ENCODE measurements around the gene TGM1. TPM values are rescaled to one million over a fixed set of nuclear protein-coding genes. Genes with fewer than 3 reads are reported as not detected.
A peak's percentile ranks its signal among the peaks of the same experiment; 100 is the strongest.

Gene TGM1
- total RNA-seq, 1 donor from 2014 or later: 88.7 TPM

DNA sequence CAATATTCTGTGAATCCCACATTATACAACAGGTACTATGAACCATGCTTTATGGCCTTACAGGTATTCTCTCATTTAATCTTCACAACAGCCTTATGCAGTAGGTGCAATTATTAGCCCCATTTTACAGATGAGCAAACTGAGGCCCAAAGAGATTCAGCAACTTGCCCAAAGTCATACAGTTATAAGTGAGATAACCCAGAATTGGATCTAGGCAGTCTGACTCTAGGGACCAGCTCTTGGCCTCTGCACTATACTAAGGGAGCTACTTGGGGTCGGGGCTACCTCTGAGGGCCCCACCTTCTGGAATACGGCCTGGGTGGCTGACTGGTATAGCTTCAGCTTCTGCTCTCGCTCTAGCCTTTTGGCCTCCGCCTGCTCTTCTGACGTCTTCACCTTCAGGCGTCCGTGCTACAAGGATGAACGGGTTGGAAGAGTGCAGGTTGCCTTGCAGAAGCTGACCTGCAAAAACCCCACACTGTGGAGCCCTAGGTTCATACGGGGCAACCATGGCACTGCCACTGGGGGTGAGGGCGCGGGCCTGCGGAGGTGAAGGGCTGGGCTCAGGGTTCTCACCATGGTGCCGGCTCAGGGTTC lies 7.7 kb upstream of the TGM1 start:
- DNase-seq (ENCODE audit: low read depth) (no peak), FAIRE-seq (no peak)
- no peaks in the 10 kb centered on the region for H3K27me3 ChIP-seq (ENCODE audit: control insufficient read depth, insufficient read depth, low read length)
- TF ChIP-seq, protein P1, sequence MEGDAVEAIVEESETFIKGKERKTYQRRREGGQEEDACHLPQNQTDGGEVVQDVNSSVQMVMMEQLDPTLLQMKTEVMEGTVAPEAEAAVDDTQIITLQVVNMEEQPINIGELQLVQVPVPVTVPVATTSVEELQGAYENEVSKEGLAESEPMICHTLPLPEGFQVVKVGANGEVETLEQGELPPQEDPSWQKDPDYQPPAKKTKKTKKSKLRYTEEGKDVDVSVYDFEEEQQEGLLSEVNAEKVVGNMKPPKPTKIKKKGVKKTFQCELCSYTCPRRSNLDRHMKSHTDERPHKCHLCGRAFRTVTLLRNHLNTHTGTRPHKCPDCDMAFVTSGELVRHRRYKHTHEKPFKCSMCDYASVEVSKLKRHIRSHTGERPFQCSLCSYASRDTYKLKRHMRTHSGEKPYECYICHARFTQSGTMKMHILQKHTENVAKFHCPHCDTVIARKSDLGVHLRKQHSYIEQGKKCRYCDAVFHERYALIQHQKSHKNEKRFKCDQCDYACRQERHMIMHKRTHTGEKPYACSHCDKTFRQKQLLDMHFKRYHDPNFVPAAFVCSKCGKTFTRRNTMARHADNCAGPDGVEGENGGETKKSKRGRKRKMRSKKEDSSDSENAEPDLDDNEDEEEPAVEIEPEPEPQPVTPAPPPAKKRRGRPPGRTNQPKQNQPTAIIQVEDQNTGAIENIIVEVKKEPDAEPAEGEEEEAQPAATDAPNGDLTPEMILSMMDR (IDR thresholded peaks at IDR 0.05; ENCODE audit: insufficient read depth, low read length, severe bottlenecking): no peak
- H3K36me3 ChIP-seq (ENCODE audit: control insufficient read depth, insufficient read depth, low read length): peaks cover 30% of the 10 kb centered on the region
- H3K4me3 ChIP-seq (ENCODE audit: low read depth, low read length): peak overlapping the region; percentile 82

DNA sequence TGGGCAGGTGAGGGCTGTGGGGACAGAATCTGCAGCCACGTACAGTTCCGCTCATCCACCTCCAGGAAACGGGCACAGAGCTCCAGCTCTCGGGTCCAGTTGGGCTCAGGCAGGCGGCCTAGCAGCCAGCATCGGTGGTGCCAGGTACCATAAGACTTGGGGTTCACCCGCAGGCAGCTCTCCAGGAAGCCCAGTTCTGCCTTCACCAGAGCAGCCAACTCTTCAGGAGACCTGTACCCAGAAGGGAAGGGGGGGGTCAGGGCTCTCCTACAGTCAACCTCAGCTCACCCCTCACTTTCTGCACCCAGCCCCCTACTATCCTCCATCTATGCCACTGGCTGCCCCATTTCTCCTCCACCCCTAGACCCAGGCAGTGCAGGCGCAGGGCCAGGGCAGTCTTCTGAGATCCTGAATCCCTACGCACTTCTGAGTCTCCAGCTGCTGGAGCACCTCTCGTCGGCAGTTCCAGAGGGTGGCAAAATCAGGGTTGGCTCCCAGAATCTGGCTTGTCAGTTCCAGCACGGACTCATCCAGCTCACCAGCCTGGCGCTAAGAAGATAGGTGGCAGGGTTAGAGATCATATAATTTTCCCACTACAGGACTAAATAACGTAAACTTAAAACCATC lies 7.0 kb upstream of the TGM1 start:
- Histone ChIP-seq H3K4me3 (ENCODE audit: low read depth, low read length) (no peak overlapping the region), H3K27me3 (ENCODE audit: control insufficient read depth, insufficient read depth, low read length) (no peaks in the 10 kb centered on the region), H3K36me3 (ENCODE audit: control insufficient read depth, insufficient read depth, low read length) (peaks cover 30% of the 10 kb centered on the region)
- TF ChIP-seq, protein P1 (IDR thresholded peaks at IDR 0.05; ENCODE audit: insufficient read depth, low read length, severe bottlenecking): no peak
- no peak for DNase-seq (ENCODE audit: low read depth)
- FAIRE-seq: no peak

DNA sequence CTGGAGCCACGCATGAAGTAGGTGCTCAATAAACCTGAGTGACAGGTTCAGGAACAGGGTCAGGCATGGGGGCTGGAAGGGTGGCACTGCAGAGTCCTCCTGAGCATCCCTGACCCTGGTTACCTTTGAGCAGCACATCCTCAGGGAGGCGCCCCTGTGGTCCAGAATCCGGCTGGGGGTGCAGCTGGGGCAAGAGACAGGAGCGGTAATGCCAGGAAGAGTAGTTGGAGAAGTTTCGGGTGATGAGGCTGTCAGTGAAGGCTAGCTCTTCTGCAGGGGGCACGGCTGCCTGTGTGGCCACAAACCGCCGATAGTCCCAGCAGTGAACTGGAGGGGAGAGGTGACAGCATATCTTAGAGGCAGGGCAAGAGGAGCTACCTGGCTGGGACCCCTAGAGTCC lies 6.4 kb upstream of the TGM1 start:
- no peaks in the 10 kb centered on the region for H3K27me3 ChIP-seq (ENCODE audit: control insufficient read depth, insufficient read depth, low read length)
- peaks cover 30% of the 10 kb centered on the region for H3K36me3 ChIP-seq (ENCODE audit: control insufficient read depth, insufficient read depth, low read length)
- no peak for DNase-seq (ENCODE audit: low read depth)
- H3K4me3 ChIP-seq (ENCODE audit: low read depth, low read length): no peak overlapping the region
- TF ChIP-seq, protein P1 (IDR thresholded peaks at IDR 0.05; ENCODE audit: insufficient read depth, low read length, severe bottlenecking): no peak
- no peak for FAIRE-seq

DNA sequence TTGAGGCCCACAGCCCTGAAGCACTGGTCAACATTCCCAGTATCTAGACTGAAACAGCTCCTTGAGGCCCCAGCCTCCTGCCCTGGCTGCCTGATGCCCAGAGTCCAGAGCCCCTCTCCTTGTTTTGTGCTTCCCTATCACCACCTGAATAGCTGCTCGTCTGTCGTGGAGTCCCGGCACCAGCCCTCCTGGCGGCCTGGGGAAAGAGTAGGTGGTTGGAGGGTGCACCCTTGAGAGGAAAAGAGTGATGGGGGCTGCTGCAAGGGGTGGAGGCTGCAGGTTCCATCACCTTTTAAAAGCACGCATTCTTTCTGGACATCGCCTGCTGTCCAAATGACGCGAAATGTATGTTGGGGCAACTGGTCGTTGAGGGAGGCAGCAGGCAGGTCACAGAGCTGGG lies 5.2 kb upstream of the TGM1 start:
- TF ChIP-seq, protein P1 (IDR thresholded peaks at IDR 0.05; ENCODE audit: insufficient read depth, low read length, severe bottlenecking): no peak
- Histone ChIP-seq H3K36me3 (ENCODE audit: control insufficient read depth, insufficient read depth, low read length) (peaks cover 30% of the 10 kb centered on the region), H3K27me3 (ENCODE audit: control insufficient read depth, insufficient read depth, low read length) (no peaks in the 10 kb centered on the region), H3K4me3 (ENCODE audit: low read depth, low read length) (no peak overlapping the region)
- no peak for DNase-seq (ENCODE audit: low read depth)
- no peak for FAIRE-seq

DNA sequence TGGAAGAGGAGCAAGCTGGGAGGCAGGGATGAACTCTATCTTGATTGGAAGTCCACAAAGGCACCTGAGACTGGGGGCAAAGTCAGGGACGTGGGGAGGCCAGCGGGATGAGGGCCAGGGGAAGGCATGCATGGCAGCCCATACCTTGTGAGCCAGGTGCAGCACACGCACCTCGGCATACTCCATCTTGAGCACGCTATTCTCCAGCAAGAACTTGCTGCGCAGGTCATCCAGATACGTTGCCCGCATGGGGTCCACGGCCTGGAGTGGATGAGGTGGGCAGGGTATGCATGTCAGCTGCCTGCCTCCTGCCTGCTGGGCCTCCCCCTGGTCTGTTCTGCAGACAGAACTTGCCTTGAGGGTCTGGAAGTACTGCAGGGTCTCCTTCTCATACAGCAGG lies 4.5 kb upstream of the TGM1 start:
- no peak for DNase-seq (ENCODE audit: low read depth)
- peaks cover 32% of the 10 kb centered on the region for H3K36me3 ChIP-seq (ENCODE audit: control insufficient read depth, insufficient read depth, low read length)
- TF ChIP-seq, protein P1 (IDR thresholded peaks at IDR 0.05; ENCODE audit: insufficient read depth, low read length, severe bottlenecking): no peak
- no peak for FAIRE-seq
- H3K27me3 ChIP-seq (ENCODE audit: control insufficient read depth, insufficient read depth, low read length): no peaks in the 10 kb centered on the region
- H3K4me3 ChIP-seq (ENCODE audit: low read depth, low read length): no peak overlapping the region

All from bronchial epithelial cell (primary cell).